HCT116 (cell line): ENCODE results near the gene PSMA8. TPM values are rescaled to one million over a fixed set of nuclear protein-coding genes. Genes with fewer than 3 reads are reported as not detected.

Experiments
- ATAC-seq: fragments of 200-7000 bp; cut with Tn5 transposase; 2 replicates; pipeline ENCODE4 v1.9.1; 2020; ENCODE audit warnings: mild to moderate bottlenecking, moderate library complexity
- BruUV-seq: library from RNA; stranded (reverse); fragments of 400-500 nt; replicated peaks from 2 replicates; lab custom pipeline; 2021; lab: Mats Ljungman, UMichigan
- CTCF ChIA-PET: fragments of 300-600 bp; sonication (Branson Sonifier 250); formaldehyde crosslinking; loops from one replicate; lab custom pipeline; 2021; ENCODE audit warnings: antibody characterized with exemption; lab: Charles Lee
- POLR2A ChIA-PET: fragments of 300-600, 350-600 bp; sonication (Branson Sonifier 250); formaldehyde crosslinking; loops from one replicate; lab custom pipeline; 2021; ENCODE audit warnings: antibody characterized with exemption; lab: Charles Lee
- RAD21 ChIA-PET, 2 experiments: fragments of 300-600 bp; sonication (Branson Sonifier 250); formaldehyde crosslinking; loops; one replicate each; lab custom pipeline; 2023; ENCODE audit warnings: low total read pairs in 2 of 2; ENCODE audit not compliant: uncharacterized antibody in 2 of 2, unreplicated experiment in 2 of 2, low non-redundant PET in 1 of 2; lab: Charles Lee
- DNase-seq: peaks from one replicate; pipeline ENCODE4 v3.0.0-alpha.2; 2010; ENCODE audit warnings: low read depth, low spot score
- H2AFZ ChIP-seq: fragments of 200-600 bp; shearing (Covaris generic), sonication (generic); 2 replicates; pipeline ENCODE4 v1.6.1; 2017; ENCODE audit warnings: low read depth, mixed run types, mixed read lengths, antibody characterized with exemption, low read length; ENCODE audit not compliant: poor library complexity, severe bottlenecking
- H3K27ac ChIP-seq: 2 replicates; pipeline ENCODE4 v1.5.1; 2012; ENCODE audit warnings: low read depth, low read length
- H3K27me3 ChIP-seq: fragments of 200-600 bp; sonication (generic); 2 replicates; pipeline ENCODE4 v1.6.1; 2016; ENCODE audit warnings: mixed run types, low read length, mixed read lengths; ENCODE audit not compliant: insufficient read depth
- H3K36me3 ChIP-seq, 2 experiments: fragments of 200-500 bp in 1 of 2; fragments of 200-600 bp in 1 of 2; sonication (Bioruptor generic) in 1 of 2; sonication (generic) in 1 of 2; 2 replicates each; pipeline versions ENCODE4 v1.5.1 to v1.6.1; 2014 to 2016; ENCODE audit warnings: low read length in 2 of 2, inconsistent platforms in 1 of 2, mixed read lengths in 1 of 2, mixed run types in 1 of 2; ENCODE audit not compliant: insufficient read depth in 2 of 2, control insufficient read depth in 1 of 2
- H3K4me1 ChIP-seq, 2 experiments: fragments of 200-600 bp in 1 of 2; sonication (generic) in 1 of 2; 2 replicates each; pipeline versions ENCODE4 v1.5.1 to v1.6.1; 2012 to 2017; ENCODE audit warnings: low read length in 2 of 2, inconsistent platforms in 1 of 2, mild to moderate bottlenecking in 1 of 2, mixed read lengths in 1 of 2, mixed run types in 1 of 2, moderate library complexity in 1 of 2; ENCODE audit not compliant: insufficient read depth in 2 of 2, control insufficient read depth in 1 of 2
- H3K4me2 ChIP-seq: fragments of 200-600 bp; sonication (generic); 2 replicates; pipeline ENCODE4 v1.6.1; 2017; ENCODE audit warnings: mixed run types, low read length, mixed read lengths
- H3K4me3 ChIP-seq, 2 experiments: fragments of 200-600 bp in 1 of 2; sonication (generic) in 1 of 2; replicated peaks in 1 of 2; 2 replicates each; pipeline ENCODE4 v1.5.1; 2011 to 2016; ENCODE audit warnings: low read length in 2 of 2, control low read depth in 1 of 2, low read depth in 1 of 2, mild to moderate bottlenecking in 1 of 2, mixed read lengths in 1 of 2, mixed run types in 1 of 2
- H3K79me2 ChIP-seq: fragments of 200-600 bp; sonication (generic); 2 replicates; pipeline ENCODE4 v1.6.1; 2017; ENCODE audit warnings: mild to moderate bottlenecking, mixed run types, low read length, moderate library complexity, mixed read lengths; ENCODE audit not compliant: insufficient read depth
- H3K9ac ChIP-seq: fragments of 200-600 bp; sonication (generic); 2 replicates; pipeline ENCODE4 v1.6.1; 2016; ENCODE audit warnings: low read length, mixed read lengths
- H3K9me2 ChIP-seq: fragments of 200-600 bp; sonication (generic), shearing (Covaris generic); 2 replicates; pipeline ENCODE4 v1.6.1; 2017; ENCODE audit warnings: mixed run types, mild to moderate bottlenecking, moderate library complexity; ENCODE audit not compliant: insufficient read depth
- H3K9me3 ChIP-seq, 2 experiments: fragments of 200-500 bp in 1 of 2; fragments of 200-600 bp in 1 of 2; sonication (Bioruptor generic) in 1 of 2; sonication (generic) in 1 of 2; 2 replicates each; pipeline ENCODE4 v1.6.1; 2014 to 2017; ENCODE audit warnings: low read length in 2 of 2, mixed read lengths in 2 of 2, inconsistent platforms in 1 of 2, low read depth in 1 of 2, mild to moderate bottlenecking in 1 of 2, mixed run types in 1 of 2, moderate library complexity in 1 of 2; ENCODE audit not compliant: control insufficient read depth in 1 of 2, insufficient read depth in 1 of 2
- H4K20me1 ChIP-seq: fragments of 200-600 bp; sonication (generic), shearing (Covaris generic); 2 replicates; pipeline ENCODE4 v1.6.1; 2017; ENCODE audit warnings: mixed run types, mild to moderate bottlenecking, moderate library complexity; ENCODE audit not compliant: insufficient read depth
- CBX3 ChIP-seq: IDR thresholded peaks from 2 replicates; pipeline ENCODE4 v1.6.1; 2012; ENCODE audit warnings: low read depth
- CEBPB ChIP-seq: IDR thresholded peaks from 2 replicates; pipeline ENCODE4 v1.6.1; 2012; ENCODE audit warnings: low read depth
- EGR1 ChIP-seq: IDR thresholded peaks from 2 replicates; pipeline ENCODE4 v1.6.1; 2012; ENCODE audit warnings: low read depth
- EZH2phosphoT487 ChIP-seq: fragments of 200-600 bp; IDR thresholded peaks from 2 replicates; pipeline ENCODE4 v1.6.1; 2018; ENCODE audit warnings: antibody characterized with exemption, borderline replicate concordance
- FOSL1 ChIP-seq: IDR thresholded peaks from 2 replicates; pipeline ENCODE4 v1.6.1; 2012; ENCODE audit warnings: low read depth
- JUND ChIP-seq: IDR thresholded peaks from 2 replicates; pipeline ENCODE4 v1.6.1; 2012
- POLR2A ChIP-seq: IDR thresholded peaks from 2 replicates; pipeline ENCODE4 v1.7.0; 2011; ENCODE audit warnings: borderline replicate concordance; ENCODE audit not compliant: insufficient read depth, insufficient read length; ENCODE audit errors: extremely low read depth
- POLR2AphosphoS5 ChIP-seq: IDR thresholded peaks from 2 replicates; pipeline ENCODE4 v1.6.1; 2011; ENCODE audit warnings: mild to moderate bottlenecking, low read depth, low read length, moderate library complexity
- SIN3A ChIP-seq: IDR thresholded peaks from 2 replicates; pipeline ENCODE4 v1.6.1; 2012; ENCODE audit warnings: low read depth
- SP1 ChIP-seq: IDR thresholded peaks from 2 replicates; pipeline ENCODE4 v1.6.1; 2012; ENCODE audit warnings: low read depth
- SRF ChIP-seq: IDR thresholded peaks from 2 replicates; pipeline ENCODE4 v1.6.1; 2012; ENCODE audit warnings: low read depth
- TCF7L2 ChIP-seq: IDR thresholded peaks from 2 replicates; pipeline ENCODE4 v1.7.0; 2011; ENCODE audit warnings: borderline replicate concordance, inconsistent platforms; ENCODE audit not compliant: insufficient read depth, insufficient read length; ENCODE audit errors: extremely low read depth
- YY1 ChIP-seq: IDR thresholded peaks from 2 replicates; pipeline ENCODE4 v1.6.1; 2011; ENCODE audit warnings: low read length, low read depth, moderate library complexity, mild to moderate bottlenecking; ENCODE audit not compliant: insufficient replicate concordance; ENCODE audit errors: extremely low read depth
- ZFX ChIP-seq: fragments of 450-650 bp; IDR thresholded peaks from 2 replicates; pipeline ENCODE4 v1.6.1; 2017
- intact Hi-C: fragments of 100-400 bp; cut with micrococcal nuclease; formaldehyde crosslinking; loops from 2 replicates; pipeline ENCODE4 v1.10.0; 2022
- total RNA-seq: library from RNA; stranded (reverse); gene quantifications from one replicate; pipeline ENCODE4 v1.2.1, GENCODE V29; 2021; ENCODE audit not compliant: unreplicated experiment
- TF ChIP-seq, protein P1 (sequence below): IDR thresholded peaks from 2 replicates; pipeline ENCODE4 v1.6.1; 2011; ENCODE audit warnings: mild to moderate bottlenecking, low read length, moderate library complexity; ENCODE audit not compliant: insufficient replicate concordance; ENCODE audit errors: extremely low read depth
- TF ChIP-seq, protein P2 (sequence below): IDR thresholded peaks from 2 replicates; pipeline ENCODE4 v1.6.1; 2012
- TF ChIP-seq, protein P3 (sequence below): IDR thresholded peaks from 2 replicates; pipeline ENCODE4 v1.6.1; 2012
- TF ChIP-seq, protein P4 (sequence below), 3 experiments: fragments of 200-600 bp in 1 of 3; sonication (generic) in 1 of 3; IDR thresholded peaks in 2 of 3; conservative IDR thresholded peaks in 1 of 3; 2 replicates each; pipeline ENCODE4 v1.5.1; 2012 to 2017; ENCODE audit warnings: low read depth in 2 of 3, low read length in 2 of 3, antibody characterized with exemption in 1 of 3, borderline replicate concordance in 1 of 3, control low read depth in 1 of 3, mild to moderate bottlenecking in 1 of 3, mixed read lengths in 1 of 3, mixed run types in 1 of 3, moderate library complexity in 1 of 3; ENCODE audit not compliant: insufficient read depth in 1 of 3

PSMA8 gene
- total RNA-seq, 1 experiment from 2014 or later: not detected

DNA sequence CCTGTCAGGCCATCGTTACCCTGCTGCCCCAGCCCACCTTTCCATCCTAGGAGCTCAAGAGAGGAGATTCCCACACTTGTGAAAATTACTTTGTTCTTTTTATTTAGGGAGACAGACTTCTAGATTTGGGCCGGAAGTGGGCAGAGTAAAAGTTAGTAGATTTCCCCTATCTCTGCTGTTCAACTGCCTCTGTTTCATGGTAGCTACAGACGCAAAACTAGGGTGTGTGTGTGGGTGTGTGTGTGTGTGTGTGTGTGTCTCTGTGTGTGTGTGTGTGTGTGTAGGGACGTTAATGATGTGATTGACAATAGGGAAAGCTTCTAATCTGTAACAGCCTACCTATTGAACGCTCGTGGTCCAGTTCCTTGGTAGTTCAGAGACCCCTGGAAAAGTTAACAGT, 438 bp downstream of the PSMA8 start:
- POLR2A ChIA-PET: no interaction called here
- RAD21 ChIA-PET: no interaction called here

More for the DNA sequence above, 438 bp downstream of the PSMA8 start:
- H3K9me2 ChIP-seq: no peaks in the 10 kb centered on the region
- no peak overlapping the region for H3K9ac ChIP-seq
- H3K4me2 ChIP-seq: no peak overlapping the region
- CTCF ChIA-PET: no interaction called here
- no peak for DNase-seq
- no peaks in the 10 kb centered on the region for H3K79me2 ChIP-seq
- H3K4me1 ChIP-seq: no peaks in the 10 kb centered on the region
- no peak overlapping the region for H3K27ac ChIP-seq
- H3K4me3 ChIP-seq: no peak overlapping the region
- intact Hi-C loops: no loop called here
- H2AFZ ChIP-seq: no peak overlapping the region
- ATAC-seq: no peak
- H4K20me1 ChIP-seq: no peaks in the 10 kb centered on the region
- no peaks in the 10 kb centered on the region for H3K9me3 ChIP-seq
- no TSS peak for BruUV-seq
- H3K27me3 ChIP-seq: no peaks in the 10 kb centered on the region; the same call in 1 of the 2 replicates
- TF ChIP-seq, protein P1, sequence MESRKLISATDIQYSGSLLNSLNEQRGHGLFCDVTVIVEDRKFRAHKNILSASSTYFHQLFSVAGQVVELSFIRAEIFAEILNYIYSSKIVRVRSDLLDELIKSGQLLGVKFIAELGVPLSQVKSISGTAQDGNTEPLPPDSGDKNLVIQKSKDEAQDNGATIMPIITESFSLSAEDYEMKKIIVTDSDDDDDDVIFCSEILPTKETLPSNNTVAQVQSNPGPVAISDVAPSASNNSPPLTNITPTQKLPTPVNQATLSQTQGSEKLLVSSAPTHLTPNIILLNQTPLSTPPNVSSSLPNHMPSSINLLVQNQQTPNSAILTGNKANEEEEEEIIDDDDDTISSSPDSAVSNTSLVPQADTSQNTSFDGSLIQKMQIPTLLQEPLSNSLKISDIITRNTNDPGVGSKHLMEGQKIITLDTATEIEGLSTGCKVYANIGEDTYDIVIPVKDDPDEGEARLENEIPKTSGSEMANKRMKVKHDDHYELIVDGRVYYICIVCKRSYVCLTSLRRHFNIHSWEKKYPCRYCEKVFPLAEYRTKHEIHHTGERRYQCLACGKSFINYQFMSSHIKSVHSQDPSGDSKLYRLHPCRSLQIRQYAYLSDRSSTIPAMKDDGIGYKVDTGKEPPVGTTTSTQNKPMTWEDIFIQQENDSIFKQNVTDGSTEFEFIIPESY: no peak
- TF ChIP-seq, protein P2, sequence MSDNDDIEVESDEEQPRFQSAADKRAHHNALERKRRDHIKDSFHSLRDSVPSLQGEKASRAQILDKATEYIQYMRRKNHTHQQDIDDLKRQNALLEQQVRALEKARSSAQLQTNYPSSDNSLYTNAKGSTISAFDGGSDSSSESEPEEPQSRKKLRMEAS: no peak
- TF ChIP-seq SIN3A (no peak), EGR1 (no peak), SP1 (no peak), YY1 (no peak), CEBPB (no peak), POLR2A (no peak), EZH2phosphoT487 (no peak), CBX3 (no peak), JUND (no peak), TCF7L2 (no peak), ZFX (no peak), POLR2AphosphoS5 (no peak), SRF (no peak), FOSL1 (no peak)
- TF ChIP-seq, protein P3, sequence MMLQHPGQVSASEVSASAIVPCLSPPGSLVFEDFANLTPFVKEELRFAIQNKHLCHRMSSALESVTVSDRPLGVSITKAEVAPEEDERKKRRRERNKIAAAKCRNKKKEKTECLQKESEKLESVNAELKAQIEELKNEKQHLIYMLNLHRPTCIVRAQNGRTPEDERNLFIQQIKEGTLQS: no peak
- TF ChIP-seq, protein P4, sequence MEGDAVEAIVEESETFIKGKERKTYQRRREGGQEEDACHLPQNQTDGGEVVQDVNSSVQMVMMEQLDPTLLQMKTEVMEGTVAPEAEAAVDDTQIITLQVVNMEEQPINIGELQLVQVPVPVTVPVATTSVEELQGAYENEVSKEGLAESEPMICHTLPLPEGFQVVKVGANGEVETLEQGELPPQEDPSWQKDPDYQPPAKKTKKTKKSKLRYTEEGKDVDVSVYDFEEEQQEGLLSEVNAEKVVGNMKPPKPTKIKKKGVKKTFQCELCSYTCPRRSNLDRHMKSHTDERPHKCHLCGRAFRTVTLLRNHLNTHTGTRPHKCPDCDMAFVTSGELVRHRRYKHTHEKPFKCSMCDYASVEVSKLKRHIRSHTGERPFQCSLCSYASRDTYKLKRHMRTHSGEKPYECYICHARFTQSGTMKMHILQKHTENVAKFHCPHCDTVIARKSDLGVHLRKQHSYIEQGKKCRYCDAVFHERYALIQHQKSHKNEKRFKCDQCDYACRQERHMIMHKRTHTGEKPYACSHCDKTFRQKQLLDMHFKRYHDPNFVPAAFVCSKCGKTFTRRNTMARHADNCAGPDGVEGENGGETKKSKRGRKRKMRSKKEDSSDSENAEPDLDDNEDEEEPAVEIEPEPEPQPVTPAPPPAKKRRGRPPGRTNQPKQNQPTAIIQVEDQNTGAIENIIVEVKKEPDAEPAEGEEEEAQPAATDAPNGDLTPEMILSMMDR (IDR thresholded peaks at IDR 0.05 in 2 of 3, conservative IDR thresholded peaks at IDR 0.05 in 1 of 3; ENCODE audit: borderline replicate concordance in 1 of 3, insufficient read depth in 1 of 3, low read depth in 2 of 3, low read length in 2 of 3): no peak
- TF ChIP-seq, all 23 proteins: peak for 0
- no peaks in the 10 kb centered on the region for H3K36me3 ChIP-seq
